GM11168 (cell line): ENCODE results near the gene PCDHB14.

Experiments used
- in situ Hi-C: fragments of 300-500 bp; cut with MboI; formaldehyde crosslinking; loops from one replicate; pipeline ENCODE4 v1.12.0; 2022; ENCODE audit warnings: low sequenced_read_pairs; ENCODE audit not compliant: unreplicated experiment

PCDHB14 gene

DNA sequence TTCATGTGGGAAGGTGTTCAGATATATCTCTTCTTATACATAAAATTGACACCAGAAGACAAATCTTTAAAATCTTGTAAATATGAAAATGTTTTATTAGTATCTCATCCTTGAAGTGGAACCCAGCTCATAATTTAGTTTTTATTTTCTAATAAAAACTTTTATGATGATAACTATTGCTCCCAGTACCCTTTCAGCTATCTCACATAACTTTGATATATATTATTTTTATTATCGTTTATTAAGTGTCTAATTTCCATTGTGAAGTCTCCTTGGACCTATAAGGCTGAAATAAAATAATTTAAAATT lies 38.0 kb downstream of the PCDHB14 start:
- in situ Hi-C loops: no loop called here

DNA sequence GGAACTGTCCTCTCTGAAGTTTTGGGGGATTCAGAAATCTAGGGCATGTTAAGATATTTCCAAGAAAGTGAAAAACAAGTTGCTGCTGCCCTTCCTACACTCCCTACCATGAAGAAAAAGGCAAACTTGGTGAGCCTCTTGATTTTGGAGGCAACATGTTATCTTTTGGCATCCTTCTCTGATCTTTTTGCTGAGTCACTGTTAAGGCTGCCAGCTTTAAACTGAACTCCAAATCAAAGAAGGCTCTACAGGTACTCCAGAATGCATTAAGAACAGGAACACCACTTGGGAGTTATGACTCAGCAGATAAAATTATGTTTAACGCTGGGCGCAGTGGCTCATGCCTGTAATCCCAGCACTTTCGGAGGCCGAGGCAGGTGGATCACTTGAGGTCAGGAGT lies 46.1 kb downstream of the PCDHB14 start:
- in situ Hi-C loops: no loop called here

DNA sequence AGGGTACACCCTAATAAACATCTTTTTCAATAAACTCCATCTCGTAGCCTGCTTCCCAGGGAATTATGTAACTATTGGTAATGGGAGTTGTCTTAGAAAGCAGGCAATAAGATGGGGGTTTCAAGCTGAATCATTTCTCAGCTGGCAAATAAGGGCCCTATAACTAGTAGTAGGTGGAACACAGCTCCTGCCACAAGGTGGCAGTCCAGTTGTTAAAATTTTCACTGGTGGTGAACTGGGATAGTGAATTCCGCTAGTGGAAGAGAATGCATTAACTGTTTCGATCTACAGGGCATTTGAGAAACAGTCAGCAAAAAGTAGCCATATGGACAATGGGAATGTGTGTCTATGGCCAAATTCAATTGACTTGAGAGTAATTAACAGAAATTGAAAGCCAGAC lies 49.8 kb downstream of the PCDHB14 start:
- in situ Hi-C loops: no loop called here
